Measurements from ENCODE around the gene PLA2G2D. TPM values are rescaled to one million over a fixed set of nuclear protein-coding genes. Genes with fewer than 3 reads are reported as not detected.

Gene PLA2G2D
- total RNA-seq, 1 experiment from 2014 or later, result not detected

DNA sequence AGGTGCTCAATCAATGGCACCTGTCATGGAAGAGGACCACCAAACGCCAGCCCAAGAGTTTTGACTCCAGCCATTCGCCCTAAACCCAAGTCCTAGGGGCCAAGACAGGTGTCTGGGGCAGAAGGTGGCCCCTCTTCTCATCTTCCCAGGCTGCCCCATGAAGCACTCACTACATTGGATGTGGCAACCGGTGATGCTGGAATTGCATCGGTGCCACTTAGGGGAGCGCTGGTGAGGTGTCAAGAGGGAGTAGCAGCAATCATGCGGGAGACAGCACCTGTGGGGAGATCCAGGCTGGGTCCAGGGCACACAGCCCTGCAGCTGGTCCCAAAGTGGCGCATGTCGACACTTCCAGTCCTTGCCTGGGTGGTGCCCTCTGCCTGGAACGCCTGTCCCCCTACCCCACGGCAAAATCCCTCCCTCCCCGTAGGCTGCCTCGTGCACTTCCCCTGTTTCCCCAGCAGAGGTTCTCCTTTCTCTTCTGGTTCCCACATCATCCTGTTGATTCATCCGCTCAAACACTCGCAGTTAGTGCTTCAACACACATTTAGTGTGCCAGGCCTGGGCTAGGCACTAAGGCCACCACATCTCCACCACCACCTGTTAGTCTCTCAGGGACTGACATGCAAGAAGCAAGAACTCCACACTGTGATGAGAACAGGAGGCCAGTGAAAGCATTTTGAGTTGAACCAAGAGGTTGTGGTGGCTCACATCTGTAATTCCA, 18.5 kb downstream of the PLA2G2D start:
- ChIA-PET CTCF (no interaction called here), POLR2A (ENCODE audit: low non-redundant PET) (no interaction called here)
- TF ChIP-seq, protein P1, sequence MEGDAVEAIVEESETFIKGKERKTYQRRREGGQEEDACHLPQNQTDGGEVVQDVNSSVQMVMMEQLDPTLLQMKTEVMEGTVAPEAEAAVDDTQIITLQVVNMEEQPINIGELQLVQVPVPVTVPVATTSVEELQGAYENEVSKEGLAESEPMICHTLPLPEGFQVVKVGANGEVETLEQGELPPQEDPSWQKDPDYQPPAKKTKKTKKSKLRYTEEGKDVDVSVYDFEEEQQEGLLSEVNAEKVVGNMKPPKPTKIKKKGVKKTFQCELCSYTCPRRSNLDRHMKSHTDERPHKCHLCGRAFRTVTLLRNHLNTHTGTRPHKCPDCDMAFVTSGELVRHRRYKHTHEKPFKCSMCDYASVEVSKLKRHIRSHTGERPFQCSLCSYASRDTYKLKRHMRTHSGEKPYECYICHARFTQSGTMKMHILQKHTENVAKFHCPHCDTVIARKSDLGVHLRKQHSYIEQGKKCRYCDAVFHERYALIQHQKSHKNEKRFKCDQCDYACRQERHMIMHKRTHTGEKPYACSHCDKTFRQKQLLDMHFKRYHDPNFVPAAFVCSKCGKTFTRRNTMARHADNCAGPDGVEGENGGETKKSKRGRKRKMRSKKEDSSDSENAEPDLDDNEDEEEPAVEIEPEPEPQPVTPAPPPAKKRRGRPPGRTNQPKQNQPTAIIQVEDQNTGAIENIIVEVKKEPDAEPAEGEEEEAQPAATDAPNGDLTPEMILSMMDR (conservative IDR thresholded peaks at IDR 0.05; ENCODE audit: low read depth, low read length), result peak; percentile 76
- no peak for TF ChIP-seq EZH2 (IDR thresholded peaks at IDR 0.05; ENCODE audit: borderline replicate concordance, low read depth, low read length, poor library complexity, severe bottlenecking)
- H3K27me3 ChIP-seq (replicated peaks; ENCODE audit: insufficient read depth, low read depth, low read length, poor library complexity), result no peaks in the 10 kb centered on the region
- DNase-seq (ENCODE audit: low spot score), result peak; percentile 62
- no peak overlapping the region for H3K4me3 ChIP-seq (ENCODE audit: low read depth, low read length, poor library complexity, severe bottlenecking)
- intact Hi-C loops (cut with micrococcal nuclease; ENCODE audit: unreplicated experiment), result loop anchor here (2.0 kb wide), 1 partner anchor 52 kb away; no protein-coding TSS in a partner anchor
- no peaks in the 10 kb centered on the region for H3K9me3 ChIP-seq (ENCODE audit: low read depth, low read length, poor library complexity, severe bottlenecking)
- BruUV-seq (replicated peaks), result no TSS peak
- no peaks in the 10 kb centered on the region for H3K4me1 ChIP-seq (ENCODE audit: insufficient read depth, low read length, poor library complexity, severe bottlenecking)
- H3K27ac ChIP-seq (ENCODE audit: low read depth, low read length, poor library complexity, severe bottlenecking), result no peak overlapping the region
- H3K36me3 ChIP-seq (ENCODE audit: insufficient read depth, low read length, poor library complexity, severe bottlenecking), result no peaks in the 10 kb centered on the region

DNA sequence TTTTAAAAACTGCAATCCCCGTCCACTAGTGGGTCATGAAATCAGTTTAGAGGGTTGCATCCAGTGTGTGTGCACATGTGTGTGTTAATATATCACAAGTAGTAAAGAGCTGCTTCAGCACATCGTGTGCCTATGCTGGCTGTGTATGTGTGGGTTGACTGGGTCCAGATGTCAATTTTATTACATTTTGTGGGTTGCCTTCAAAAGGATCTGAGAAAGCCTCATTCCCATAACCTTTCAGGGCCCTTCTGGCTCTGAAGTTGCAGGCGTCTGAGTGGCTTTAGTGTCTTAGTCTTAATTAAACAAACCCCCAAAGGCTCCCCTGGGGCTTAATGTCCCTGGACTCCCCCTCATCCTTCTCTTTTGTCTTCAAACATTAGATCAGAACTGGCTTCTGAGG, 19.8 kb downstream of the PLA2G2D start:
- intact Hi-C loops (cut with micrococcal nuclease; ENCODE audit: unreplicated experiment), result no loop called here
- no peak for TF ChIP-seq EZH2 (IDR thresholded peaks at IDR 0.05; ENCODE audit: borderline replicate concordance, low read depth, low read length, poor library complexity, severe bottlenecking)
- TF ChIP-seq, protein P1 (conservative IDR thresholded peaks at IDR 0.05; ENCODE audit: low read depth, low read length), result no peak
- no TSS peak for BruUV-seq (replicated peaks)
- Histone ChIP-seq H3K27ac (ENCODE audit: low read depth, low read length, poor library complexity, severe bottlenecking) (no peak overlapping the region), H3K36me3 (ENCODE audit: insufficient read depth, low read length, poor library complexity, severe bottlenecking) (no peaks in the 10 kb centered on the region), H3K27me3 (replicated peaks; ENCODE audit: insufficient read depth, low read depth, low read length, poor library complexity) (no peaks in the 10 kb centered on the region), H3K4me3 (ENCODE audit: low read depth, low read length, poor library complexity, severe bottlenecking) (no peak overlapping the region), H3K4me1 (ENCODE audit: insufficient read depth, low read length, poor library complexity, severe bottlenecking) (no peaks in the 10 kb centered on the region), H3K9me3 (ENCODE audit: low read depth, low read length, poor library complexity, severe bottlenecking) (no peaks in the 10 kb centered on the region)
- ChIA-PET CTCF (no interaction called here), POLR2A (ENCODE audit: low non-redundant PET) (no interaction called here)
- DNase-seq (ENCODE audit: low spot score), result no peak

DNA sequence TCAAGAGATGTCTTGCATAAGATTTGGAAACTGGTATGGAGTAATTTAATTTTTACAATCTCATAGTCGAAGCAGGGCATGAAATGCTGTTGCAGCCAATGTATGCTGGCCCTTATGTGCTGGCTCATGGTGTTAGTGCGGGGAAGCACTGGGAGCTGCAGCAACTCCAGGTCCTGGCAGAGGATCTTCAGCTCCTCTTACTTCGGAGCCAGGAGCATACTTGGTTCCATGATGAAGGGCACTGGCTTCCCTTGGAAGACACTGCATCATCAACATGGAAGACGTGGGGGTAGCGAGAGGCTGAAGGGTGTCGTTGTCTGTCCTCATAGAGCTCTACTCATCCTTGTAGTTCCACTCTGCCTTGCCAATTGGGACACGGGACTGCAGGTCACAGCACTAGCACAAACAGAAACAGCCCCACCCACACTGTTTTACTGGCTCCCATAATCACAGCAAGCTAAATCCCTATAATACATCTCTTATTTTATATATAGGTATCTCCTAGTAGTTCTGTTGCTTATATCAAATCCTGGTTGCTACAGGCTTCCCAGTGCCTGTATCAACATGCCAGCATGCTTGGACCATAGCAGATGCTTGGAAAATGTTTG, 22.4 kb downstream of the PLA2G2D start:
- Histone ChIP-seq H3K9me3 (ENCODE audit: low read depth, low read length, poor library complexity, severe bottlenecking) (no peaks in the 10 kb centered on the region), H3K4me3 (ENCODE audit: low read depth, low read length, poor library complexity, severe bottlenecking) (no peak overlapping the region), H3K36me3 (ENCODE audit: insufficient read depth, low read length, poor library complexity, severe bottlenecking) (no peaks in the 10 kb centered on the region), H3K4me1 (ENCODE audit: insufficient read depth, low read length, poor library complexity, severe bottlenecking) (no peaks in the 10 kb centered on the region), H3K27ac (ENCODE audit: low read depth, low read length, poor library complexity, severe bottlenecking) (no peak overlapping the region), H3K27me3 (replicated peaks; ENCODE audit: insufficient read depth, low read depth, low read length, poor library complexity) (no peaks in the 10 kb centered on the region)
- intact Hi-C loops (cut with micrococcal nuclease; ENCODE audit: unreplicated experiment), result no loop called here
- ChIA-PET POLR2A (ENCODE audit: low non-redundant PET) (no interaction called here), CTCF (no interaction called here)
- DNase-seq (ENCODE audit: low spot score), result no peak
- TF ChIP-seq, protein P1 (conservative IDR thresholded peaks at IDR 0.05; ENCODE audit: low read depth, low read length), result no peak
- TF ChIP-seq EZH2 (IDR thresholded peaks at IDR 0.05; ENCODE audit: borderline replicate concordance, low read depth, low read length, poor library complexity, severe bottlenecking), result no peak
- no TSS peak for BruUV-seq (replicated peaks)
